ENCODE results near the gene PTPRG.

- TF ChIP-seq CTCF (IDR thresholded peaks at IDR 0.05): no peak
- no peak for TF ChIP-seq POLR2A (IDR thresholded peaks at IDR 0.05)
These were observed 88.2 kb downstream of the PTPRG start for GRCh38 chr3:61649381-61650170.
